NCI-H460 (cell line): ENCODE data around the gene QARS1. TPM values are rescaled to one million over a fixed set of nuclear protein-coding genes. Genes with fewer than 3 reads are reported as not detected.

ENCODE experiments used
- DNase-seq: peaks from one replicate; pipeline ENCODE4 v3.0.0-alpha.2; 2016; ENCODE audit warnings: low read depth; ENCODE audit errors: extremely low read depth
- polyA plus RNA-seq: library from polyadenylated mRNA; depleted of rRNA; stranded (reverse); fragments of >200 nt; gene quantifications from 2 replicates; pipeline ENCODE4 v1.2.3, GENCODE V29; 2014; cell fraction: nucleus; rRNA removed
- total RNA-seq: library from RNA; depleted of rRNA; stranded (reverse); fragments of >200 nt; shearing (Covaris generic); gene quantifications from 2 replicates; pipeline ENCODE4 v1.2.3, GENCODE V29; 2014; rRNA removed

The QARS1 gene
- total RNA-seq: 143 and 164 TPM in 2 replicates
- 269 and 303 TPM in 2 replicates for polyA plus RNA-seq

- peak; percentile 79 for DNase-seq
Observed at GRCh38 chr3:49104427-49105291, at the start of gene QARS1. TSS of gene QARS1 (minus strand) at chr3:49104757. CDS start at chr3:49104733, 24 bp downstream.

DNA sequence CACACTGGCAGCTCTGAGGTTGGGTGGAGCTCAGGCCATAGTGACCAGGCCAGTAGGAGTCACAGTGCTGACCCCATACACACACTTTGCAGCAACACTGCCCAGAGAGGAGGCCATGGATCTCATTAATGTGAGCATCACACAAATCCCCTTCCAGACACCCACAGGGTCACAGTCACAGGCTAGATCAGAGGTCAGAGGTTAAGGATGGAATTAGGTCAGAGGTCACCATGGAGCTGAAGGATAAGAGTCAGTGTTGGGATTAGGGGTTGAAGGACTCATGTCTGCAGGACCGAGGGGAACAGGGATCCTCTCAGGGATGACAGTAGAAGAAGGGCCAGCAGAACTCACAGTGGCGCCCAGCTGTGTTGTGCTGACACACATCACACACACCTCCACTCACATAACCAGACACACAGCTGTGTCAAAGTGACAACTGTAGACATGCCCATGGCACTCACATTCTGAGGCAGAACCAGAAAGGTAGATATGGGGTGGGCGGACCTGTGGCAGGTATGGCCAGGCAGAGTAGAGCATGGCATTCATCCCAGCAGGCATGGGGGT lies 48.9 kb upstream of the QARS1 start:
- no peak for DNase-seq

DNA sequence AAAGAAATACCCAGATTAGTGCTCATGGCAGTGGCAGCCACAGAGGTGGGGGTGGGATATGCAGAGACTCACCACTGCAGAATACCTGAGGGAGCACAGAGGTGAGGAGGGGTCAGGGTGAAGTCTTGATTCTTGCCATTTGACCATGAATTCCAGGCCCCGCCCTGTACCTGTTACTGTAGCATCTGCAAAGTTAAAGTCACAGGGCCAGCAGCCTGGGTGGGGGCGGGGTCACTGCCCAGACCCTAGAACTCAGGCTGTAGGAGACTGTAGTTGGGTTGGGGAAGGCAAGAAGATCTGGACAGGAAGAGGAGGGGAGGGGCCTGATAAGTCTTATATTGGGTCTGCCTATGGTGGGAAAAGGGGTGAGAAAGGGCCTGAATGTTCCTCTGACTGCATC lies 47.1 kb upstream of the QARS1 start:
- DNase-seq: no peak

DNA sequence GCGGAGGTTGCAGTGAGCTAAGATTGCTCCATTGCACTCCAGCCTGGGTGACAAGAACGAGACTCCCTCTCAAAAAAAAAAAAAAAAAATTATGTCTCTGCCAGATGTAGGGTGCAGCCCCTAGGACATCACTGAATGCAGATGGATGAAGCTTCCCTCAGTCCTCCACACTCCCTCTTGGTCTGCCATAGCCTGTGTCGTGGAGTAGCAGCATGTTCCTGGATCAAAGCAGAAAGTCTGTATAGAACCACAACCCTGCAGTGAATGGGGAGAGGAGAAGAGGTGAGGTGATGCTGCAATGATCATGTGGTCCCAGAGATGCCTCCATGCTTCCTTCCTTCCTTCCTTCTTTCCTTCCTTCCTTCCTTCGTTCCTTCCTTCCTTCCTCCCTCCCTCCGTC lies 43.6 kb upstream of the QARS1 start:
- DNase-seq: no peak

DNA sequence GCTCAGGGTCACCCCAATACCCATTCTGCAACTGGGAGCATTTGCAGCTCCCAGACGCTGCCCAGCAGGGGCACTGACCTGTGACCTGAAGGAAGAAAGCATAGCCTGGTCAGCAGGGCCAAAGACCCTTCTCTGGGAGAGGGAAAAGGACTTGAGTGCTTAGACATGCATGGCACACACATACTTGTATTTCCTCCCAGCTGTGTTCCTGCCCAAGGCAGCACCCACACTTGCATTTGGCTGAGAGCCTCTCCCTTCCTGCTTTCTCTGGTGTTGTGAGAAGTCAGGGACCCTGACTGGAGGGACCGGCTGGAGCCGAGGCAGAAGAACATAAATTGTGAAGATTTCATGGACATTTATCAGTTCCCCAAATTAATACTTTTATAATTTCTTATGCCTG lies 35.5 kb upstream of the QARS1 start:
- DNase-seq: no peak

- DNase-seq: no peak
Observed at GRCh38 chr3:49135499-49135898, 30.9 kb upstream of the QARS1 start.

GRCh38 chr3:49134471-49135265 lies 30.1 kb upstream of the QARS1 start:
- DNase-seq: no peak

- peak; percentile 72 for DNase-seq
Observed at GRCh38 chr3:49133226-49133951, 28.8 kb upstream of the QARS1 start.

DNA sequence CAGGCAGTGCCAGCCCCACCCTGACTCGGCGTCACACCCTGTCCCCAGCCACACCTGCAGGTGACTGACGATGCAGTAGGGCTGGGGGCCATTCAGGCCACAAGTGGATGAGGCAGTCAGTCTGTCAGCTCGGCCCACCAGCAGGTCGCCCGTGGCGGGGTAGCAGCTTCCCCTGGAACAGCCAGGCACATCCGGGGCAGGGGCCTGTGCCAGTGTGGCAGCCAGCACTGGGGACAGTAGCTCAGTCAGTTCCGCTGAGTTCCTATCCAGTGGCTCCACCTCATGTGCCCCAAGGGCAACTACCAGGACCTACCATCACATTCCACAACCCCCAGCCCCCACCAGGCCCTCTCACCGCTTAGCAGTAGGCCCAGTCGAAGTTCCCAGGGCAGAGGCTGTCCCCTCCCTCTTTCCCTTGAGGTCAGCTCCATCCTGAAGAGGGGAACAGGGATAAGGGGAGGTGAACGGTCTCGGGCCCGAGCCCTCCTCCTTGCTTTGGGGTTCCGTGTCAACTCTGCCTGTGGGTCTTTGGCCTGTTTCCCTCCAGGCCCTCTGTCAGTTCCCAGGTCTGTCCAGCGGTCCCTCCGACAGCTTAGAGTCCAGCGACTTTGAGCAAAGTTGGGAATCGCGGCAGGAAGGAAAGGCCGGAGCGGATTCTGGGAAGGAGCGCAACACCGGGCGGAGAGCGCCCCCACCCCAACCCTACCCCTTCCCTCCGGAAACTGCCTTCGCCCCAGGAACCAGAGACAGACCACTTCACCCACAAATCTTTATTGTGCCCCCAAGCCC lies 28.1 kb upstream of the QARS1 start, which contains the start of gene LAMB2:
LAMB2 (minus strand) TSS at position 614 of the 789 bp plus-strand sequence; CDS start at position 431, 183 bp downstream.
- peak; percentile 62 for DNase-seq

DNA sequence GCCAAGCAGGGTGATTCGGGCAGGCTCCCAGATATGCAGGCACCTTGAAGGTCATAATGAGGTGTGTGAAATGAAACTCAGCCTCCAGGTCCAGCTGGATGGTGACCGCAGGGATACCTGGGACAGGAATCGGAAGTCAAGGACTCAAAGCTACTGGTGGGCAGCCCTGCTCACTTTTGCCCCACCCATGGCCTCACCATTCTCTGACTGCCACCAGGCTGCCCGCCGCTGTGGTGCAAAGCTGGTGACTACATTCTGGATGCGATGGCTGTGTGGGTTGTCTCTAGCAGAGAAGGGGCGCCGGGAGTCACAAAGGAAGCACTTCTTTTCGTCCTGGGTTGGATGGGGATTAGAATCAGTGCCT lies 27.5 kb upstream of the QARS1 start:
- no peak for DNase-seq

GRCh38 chr3:49131576-49131975 lies 27.0 kb upstream of the QARS1 start:
- no peak for DNase-seq

GRCh38 chr3:49131040-49131439 lies 26.5 kb upstream of the QARS1 start:
- no peak for DNase-seq

DNA sequence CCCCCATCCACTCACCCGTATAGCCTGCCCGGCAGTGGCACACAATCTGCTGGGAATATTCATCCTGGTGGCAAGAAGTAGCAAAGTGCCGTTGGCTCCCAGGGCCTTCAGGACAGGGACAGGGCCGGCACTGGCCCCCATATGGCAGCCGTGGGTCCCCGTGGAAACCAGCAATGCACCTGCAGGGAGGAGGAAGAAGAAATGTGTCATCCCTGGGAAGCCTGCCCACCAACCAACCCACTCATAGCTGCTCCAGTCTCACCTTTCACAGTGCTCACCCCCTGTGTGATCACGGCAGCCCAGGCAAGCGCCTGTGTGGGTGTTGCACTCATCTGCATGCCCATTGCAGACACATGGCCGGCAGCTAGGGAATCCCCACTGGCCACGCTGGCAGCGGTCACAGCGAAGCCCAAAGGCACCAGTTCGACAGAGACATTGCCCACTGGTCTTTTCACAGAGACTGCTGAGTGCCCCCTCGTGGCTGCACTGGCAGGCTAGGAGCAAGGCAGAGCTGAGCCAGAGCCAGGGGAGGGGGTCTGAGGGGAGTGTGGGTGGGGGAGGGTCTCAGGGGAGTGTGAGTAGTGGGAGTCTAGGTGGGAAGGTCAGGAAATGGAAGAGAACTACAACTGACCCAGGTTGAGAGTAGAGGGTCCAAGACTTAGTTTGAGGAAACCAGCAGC lies 20.6 kb upstream of the QARS1 start:
- DNase-seq: no peak

- DNase-seq: no peak
Observed at GRCh38 chr3:49124203-49124602, 19.6 kb upstream of the QARS1 start.

DNA sequence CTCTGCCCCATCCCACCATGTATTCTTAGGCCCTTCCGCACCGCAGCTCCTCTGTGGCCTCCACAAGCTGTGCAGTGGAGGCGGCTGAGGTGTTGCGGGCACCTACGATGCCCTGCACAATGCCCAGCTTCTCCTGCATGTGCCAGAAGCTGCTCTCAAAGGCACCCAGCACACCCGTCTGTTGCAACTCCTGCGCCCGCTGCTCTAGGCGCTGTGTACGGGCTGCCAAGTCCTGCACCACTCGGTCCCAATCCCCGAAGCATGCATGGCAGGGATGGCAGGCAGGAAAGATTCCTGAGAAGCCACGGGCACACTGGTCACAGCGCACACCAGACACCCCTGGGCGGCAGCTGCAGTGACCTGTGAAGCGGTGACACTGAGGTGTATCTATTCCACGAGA lies 19.1 kb upstream of the QARS1 start:
- no peak for DNase-seq

DNA sequence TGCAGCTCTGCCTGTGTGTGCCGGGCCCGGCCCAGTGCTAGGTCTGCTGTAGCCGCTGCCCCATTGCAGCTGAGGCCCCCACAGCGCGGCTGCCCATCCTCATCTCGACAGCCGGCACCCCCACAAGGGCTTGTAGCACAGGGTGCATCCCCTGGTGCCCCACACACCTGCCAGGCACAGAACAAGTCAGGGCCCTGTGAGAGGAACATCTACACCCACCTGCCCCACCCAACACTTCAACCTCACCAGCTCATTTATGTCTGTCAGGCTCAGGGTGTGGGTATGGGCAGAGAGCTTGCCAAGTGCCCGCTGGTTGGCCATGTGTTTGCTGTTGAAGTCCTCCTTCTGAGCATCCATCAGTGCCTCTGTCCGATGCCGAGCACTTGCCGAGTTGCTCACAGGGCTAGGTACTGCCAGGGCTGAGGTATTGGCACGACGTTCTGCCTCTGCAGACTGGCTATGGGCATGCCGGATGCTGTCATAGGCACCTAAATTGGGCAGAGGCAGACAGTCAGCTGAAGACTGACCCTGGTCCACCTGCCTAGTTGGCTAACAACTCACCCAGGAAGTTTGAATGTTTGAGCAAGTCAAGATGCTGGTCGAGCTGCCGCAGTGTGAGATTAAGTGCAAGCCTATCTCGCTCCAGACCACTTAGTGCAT lies 18.5 kb upstream of the QARS1 start:
- no peak for DNase-seq

DNA sequence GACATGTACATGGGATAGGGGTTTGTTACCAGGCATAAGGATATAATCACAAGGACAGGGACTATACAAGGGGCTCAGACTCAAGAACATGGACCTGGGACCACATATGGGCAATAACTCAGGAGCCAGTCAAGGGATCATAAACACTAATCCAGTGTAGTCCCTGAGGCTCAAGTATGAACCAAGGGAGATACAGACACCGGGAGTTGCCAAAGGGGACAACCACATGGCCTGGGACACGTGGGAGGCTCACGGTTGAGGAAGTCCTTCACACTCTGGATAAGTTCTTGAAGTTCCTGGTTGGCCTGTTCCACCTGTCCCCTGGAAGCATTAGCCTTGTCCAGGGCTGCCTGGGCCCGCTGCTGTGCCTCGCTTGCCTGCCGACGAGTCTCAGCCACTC lies 17.9 kb upstream of the QARS1 start:
- no peak for DNase-seq

DNA sequence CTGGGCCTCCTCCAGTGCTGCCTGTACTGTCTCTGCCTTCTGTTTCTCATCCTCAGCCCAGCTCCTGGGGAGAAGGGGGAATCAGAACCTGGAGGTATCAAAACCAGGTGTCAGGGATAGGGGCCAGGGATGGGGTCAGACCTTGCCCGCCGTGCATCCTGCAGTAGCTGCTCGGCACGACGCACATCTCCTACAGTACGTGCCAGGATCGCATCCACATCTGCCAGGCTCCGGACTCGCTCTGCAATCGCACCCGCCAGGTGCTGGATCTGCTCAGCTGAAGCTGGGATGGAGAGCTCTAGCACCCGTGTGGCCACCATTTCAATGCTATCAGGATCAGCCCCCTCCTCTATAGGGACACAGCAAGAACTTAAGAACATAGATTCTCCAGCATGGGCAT lies 17.5 kb upstream of the QARS1 start:
- no peak for DNase-seq
